HG02840 (cell line): ENCODE measurements around the gene GCKR.

Experiments used
- ATAC-seq: cut with Tn5 transposase; IDR thresholded peaks from one replicate; pipeline ENCODE4 v1.9.1; 2021; ENCODE audit warnings: mild to moderate bottlenecking, moderate library complexity, moderate number of reproducible peaks; ENCODE audit not compliant: unreplicated experiment, low FRiP score

GCKR gene, protein sequence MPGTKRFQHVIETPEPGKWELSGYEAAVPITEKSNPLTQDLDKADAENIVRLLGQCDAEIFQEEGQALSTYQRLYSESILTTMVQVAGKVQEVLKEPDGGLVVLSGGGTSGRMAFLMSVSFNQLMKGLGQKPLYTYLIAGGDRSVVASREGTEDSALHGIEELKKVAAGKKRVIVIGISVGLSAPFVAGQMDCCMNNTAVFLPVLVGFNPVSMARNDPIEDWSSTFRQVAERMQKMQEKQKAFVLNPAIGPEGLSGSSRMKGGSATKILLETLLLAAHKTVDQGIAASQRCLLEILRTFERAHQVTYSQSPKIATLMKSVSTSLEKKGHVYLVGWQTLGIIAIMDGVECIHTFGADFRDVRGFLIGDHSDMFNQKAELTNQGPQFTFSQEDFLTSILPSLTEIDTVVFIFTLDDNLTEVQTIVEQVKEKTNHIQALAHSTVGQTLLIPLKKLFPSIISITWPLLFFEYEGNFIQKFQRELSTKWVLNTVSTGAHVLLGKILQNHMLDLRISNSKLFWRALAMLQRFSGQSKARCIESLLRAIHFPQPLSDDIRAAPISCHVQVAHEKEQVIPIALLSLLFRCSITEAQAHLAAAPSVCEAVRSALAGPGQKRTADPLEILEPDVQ

DNA sequence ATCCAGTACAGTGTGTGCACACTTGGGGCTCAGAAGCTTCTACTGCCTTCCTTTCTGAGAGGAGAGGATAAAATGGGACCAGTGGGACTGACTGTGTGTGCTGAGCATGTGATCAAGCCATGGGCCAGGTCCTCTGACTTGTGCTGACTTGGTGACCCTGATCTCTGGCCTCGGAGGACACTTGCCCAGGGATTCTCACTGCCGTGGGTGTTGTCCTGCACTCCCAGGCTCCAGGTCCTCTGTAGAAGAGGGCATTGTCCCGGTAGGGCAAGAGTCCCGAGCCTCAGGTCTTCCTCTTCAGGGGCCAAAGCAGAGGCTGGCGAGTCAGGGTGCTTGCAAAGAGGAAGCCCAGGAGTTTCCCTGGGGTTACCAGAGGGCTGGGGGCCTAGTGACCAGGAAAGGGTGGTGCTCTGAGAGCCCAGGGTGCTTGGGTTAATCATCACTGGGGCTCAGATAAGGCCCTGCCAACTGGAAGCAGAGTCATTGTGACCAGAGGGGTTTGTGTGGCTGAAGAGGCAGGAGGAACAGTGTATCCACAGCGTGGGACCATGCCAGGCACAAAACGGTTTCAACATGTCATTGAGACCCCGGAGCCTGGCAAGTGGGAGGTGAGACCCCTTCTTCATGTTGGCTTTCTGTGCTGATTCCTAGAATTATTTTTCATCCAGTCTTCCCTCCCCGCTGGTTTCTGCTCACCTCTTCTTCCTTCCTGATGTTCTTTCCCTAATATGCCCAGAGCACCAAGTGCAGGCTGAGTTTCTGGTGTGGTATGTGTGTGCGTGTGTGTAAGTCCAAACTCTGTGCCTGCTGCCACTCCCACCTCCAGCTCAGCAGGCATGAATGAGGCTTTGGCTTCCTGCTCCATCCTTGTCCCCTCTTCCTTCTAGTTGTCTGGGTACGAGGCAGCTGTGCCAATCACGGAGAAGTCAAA, at the start of gene GCKR:
Gene GCKR, plus strand, starts transcription at position 483 of the 931 bp plus-strand sequence. Its CDS starts 66 bp downstream, at position 549.
- no peak for ATAC-seq

DNA sequence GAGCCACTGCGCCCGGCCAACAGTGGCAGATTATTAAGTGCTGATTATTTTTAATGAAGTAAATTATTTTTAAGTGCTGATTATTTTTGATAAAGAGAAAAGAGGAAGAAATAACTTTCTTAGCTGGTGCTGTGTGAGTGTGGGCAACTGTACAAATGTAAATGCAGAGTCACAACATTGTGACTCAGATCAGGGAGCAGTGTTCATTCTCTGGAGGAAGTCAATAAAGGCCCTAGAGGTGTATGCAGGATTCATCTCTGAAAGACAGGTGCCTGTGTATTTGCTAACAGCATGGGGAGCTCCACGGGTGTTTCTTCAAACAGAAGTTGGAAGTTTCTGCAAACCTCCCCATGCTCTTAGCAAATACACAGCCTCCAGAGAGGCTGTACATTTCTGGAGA, 48.3 kb upstream of the GCKR start:
- ATAC-seq, result no peak

DNA sequence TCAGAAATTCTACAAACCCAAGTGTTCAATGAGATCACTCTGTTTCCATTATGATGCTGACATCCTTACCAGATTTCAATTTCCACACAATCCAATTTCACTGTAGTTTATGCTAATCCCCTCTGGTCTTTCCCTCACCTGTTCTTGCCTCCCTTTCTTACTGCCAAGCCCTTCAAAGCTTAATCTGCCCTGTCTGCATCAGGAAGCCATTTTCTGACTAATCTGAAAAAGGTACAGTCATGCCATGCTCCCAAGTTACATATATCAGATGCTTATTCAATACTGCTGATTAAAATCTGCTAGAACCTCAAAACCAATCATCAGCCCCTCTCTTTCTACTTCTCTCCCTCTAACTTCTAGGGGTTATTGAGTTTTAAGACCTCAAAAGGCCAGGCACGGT, 45.5 kb upstream of the GCKR start:
- no peak for ATAC-seq

DNA sequence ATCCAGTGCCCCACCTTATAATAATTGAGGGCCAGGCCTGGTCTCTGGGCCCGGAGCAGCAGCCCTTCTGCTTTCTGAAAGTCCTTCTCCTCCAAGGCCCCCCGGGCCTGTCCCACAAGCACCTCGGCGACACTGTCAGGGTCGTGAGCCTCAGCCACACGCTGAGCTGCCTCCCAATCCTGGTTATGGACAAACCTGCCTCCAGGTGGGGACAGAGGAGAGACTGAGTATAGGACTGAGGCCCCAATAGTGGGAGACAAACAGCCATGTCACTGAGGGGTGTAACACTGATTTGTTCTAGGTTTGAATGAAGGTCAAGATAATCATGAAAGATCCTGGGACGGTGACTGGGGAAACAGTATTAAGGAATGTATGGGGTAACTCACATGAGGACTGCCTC, 42.7 kb upstream of the GCKR start:
- no peak for ATAC-seq

DNA sequence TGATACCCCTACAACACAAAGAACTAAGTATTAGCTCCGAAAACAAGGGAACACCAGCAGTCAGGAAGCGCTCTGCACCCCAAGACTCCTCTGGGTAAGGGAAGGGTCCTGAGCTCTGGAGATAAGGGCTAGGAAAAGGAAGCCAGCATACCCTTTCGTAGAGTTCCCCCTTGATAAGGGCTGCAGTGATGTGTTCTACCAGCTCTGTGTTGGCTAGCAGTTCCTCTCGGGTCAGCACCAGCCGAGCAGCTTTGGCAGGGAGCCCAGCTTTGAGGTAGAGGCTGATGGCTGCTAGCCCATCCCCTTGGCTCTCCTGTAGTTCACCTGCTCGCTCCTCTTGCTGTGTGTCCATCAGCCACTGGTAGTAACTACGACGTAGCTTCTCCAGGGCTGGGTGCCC, 35.5 kb upstream of the GCKR start:
- no peak for ATAC-seq

DNA sequence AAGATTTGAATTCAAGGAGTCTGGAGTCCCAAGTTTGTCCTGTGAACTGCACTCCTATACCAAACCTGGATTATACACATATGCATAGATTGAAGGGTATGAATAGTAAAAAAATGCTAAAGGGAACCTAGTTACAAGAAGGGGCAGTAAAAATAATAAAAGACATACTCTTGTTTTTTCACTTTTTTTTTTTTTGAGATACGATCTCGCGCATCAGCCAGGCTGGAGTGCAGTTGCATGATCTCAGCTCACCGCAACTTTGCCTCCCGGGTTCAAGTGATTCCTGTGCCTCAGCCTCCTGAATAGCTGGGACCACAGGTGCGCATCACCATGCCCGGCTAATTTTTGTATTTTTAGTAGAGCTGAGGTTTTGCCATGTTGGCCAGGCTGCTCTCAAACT, 32.2 kb upstream of the GCKR start:
- no peak for ATAC-seq

DNA sequence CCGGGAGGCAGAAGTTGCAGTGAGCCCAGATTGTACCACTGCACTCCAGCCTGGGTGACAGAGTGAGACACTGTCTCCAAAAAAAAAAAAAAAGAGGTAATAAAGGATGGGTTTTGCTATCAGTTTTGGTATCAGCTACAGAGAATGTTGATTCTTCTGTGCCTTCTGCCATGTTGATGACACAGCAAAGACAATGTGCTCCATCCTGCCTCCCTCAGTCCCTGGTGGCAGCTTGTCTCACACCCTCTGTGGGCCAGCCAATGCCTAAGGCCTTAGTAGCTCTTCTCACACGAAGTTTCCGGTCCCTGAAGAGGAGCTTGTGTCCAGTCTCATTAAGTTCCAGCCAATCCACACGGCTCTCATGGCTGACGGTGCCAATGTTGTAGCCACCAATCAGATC, 24.7 kb upstream of the GCKR start:
- ATAC-seq, result no peak

DNA sequence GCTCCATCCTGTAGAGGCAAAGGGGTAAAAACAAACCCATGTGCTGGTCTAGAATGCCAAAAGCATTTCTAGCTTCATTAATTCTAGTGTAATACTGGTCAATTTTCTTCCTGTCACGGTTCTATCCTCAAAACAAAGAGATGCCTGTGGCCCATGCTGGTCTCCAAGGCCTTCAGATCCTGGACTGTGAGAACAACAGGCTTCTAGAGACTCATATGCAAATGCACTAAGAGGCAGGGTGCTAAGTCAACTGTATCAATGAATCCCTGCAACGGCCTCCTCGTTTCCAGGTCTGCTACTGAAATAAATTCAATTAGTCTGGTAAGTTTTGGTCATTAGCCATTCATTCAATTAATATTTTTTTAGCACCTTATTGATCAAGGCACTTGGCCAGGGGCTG, 11.1 kb upstream of the GCKR start:
- no peak for ATAC-seq

DNA sequence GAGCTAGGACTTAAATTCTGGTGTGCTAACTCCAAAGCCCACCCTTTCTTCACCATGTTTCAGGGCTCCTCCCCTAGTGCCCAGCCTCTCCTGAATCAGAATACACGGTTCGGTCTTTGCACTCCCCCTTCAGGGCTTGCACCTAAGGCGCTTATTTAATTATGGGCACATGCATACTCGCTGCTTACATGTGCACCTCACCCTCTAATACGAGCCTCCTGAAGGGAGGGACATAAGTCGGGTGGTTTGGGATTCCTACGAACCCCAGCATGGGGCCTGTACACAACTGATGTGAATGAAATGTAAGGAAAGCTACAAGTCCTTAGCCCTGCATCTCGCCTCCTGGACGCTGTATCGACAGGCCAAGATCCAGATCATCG, 7.5 kb upstream of the GCKR start:
- no peak for ATAC-seq

DNA sequence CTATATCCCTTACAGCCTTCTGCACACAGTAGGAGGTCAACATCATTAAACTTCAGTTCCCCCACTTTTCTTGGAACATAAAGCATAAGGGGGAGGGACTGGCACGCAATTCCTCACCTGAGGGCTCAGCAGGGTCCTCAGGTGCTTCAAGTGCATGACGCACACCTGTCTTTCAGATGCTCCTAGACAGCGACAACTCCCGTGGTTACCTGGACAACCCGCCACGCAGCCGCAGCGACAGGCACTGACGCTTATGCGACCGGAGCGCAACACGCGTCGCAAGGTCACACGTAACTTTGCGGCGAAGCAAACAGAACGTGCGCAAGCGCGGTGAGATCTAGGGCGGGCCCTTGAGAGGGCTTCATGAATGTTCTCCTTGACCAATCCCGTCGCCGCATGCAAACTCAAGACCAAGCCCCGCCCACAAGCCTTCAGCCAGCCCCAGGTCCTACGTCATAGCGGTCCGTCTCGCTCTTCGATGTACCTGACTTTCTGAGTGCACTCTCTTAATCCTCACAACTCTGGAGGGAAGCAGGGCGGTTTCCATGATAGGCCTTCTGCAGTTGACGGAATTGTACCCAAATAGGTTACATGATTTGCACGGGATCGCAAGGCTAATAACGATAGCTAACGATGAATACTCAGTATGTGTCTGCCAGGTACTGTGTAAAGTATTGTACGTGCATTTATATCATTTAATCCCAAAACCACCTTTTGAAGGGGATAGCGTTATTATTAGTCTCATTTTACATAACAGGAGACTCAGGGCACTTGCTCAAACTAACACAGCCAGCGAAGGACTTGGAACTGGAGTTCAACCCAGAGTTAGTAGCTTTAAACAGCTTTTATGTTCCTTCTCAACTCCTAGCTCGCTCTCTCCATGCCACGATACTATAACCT, 6.9 kb upstream of the GCKR start, which contains the start of gene IFT172:
Gene IFT172, minus strand, starts transcription at position 246 of the 900 bp plus-strand sequence. Its CDS starts 90 bp downstream, at position 156.
- peak; percentile 94 for ATAC-seq

DNA sequence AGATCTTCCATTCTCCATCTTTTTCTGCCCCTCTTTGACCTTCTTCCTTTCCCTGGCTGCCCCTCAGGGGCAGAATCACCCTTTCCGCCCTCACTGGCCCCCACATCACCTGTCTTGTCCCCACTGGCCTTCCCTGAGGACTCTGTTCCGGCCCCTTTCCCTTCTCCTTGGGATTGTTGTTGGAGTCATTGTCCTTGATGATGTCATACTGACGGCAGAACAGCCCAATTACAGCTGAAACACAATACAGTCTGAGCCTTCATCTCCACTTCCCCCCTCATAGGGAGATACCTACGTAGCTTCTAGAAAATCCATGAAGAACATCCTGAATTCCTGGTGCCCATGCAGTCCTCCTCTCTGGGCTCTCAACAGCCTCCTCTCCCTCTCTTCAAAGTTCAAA, 4.1 kb upstream of the GCKR start:
- ATAC-seq, result no peak

DNA sequence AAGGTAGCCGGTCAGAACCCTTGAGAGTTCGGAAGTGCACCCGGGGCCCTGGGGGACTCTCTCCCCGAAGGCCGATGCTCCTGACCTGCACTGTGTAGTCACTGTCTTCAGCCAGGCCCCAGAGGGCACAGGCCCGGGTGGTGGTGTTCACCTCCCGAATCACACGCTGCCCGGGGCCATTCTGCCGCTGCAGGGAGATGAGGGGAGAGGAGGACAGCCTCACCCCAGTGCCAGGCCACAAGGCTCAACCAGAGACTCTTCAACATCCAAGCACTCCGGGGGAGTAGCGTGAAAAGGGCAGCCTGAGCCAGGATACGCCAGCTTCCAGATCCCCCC, 2.7 kb upstream of the GCKR start:
- no peak for ATAC-seq

DNA sequence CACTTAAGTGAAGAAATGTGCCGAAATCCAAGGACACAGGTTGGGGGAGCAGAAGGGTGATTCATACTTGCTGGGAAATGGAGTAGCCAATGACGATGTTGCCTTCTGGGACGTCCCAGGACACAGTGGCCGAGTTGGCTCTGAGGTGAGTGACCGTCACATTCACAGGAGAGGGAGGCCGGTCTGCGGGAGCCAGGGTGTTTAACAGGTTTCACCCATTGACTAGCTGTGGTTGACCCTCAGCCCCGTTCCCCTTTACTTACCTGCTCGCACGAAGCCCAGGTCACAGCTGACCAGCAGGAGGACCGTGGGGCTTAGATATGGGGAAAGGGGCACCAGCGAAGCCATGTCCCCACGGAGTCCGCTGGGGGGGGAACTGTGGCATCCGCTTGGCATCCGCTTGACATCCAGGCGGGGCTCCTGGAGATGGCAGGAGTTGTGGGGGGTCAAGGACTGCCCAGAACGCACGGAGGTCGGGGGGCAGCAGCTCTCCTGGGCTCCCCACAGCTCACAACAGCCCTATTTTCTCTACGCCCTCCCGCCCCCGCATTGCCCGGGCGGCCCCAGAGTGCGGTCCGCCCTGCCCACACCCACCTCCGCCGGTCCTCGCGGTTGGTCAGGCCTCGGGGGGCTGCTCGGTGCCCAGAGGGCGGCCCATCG, 2.2 kb upstream of the GCKR start:
- ATAC-seq, result no peak

DNA sequence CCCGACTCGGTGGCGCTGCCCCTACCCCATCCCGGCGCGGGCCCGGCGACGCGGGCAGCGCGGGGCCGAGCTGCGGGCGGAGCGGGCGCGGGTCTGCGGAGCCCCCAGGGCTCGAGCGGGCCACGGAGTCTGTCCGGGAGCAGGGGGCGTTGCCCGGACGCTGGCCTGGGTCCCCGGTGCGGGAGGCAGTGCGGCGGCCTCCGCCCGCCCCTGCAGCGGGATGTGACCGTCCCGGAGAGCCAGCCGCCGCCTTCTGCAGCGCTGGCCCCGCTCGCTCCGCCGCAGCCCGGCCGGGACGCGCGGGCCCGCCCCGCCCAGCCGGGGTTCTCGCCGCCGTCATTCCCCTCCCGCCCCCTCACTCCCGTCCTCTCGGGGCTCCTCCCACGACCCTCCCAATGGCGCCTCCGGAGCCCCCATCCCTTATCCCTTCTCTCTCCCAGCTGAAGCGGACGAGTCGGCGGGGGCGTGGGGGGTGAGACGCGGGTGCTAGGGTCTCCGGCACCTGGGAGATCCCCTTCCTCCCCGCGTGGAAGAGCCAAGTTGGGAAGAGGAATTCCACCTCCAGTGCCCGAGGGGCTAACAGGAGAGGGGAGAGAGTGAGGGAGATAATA, 1.6 kb upstream of the GCKR start, which contains the start of gene FNDC4:
Gene FNDC4, minus strand, starts transcription at position 257 of the 611 bp plus-strand sequence. CDS start 521 bp downstream, outside the sequence.
- ATAC-seq, result no peak

DNA sequence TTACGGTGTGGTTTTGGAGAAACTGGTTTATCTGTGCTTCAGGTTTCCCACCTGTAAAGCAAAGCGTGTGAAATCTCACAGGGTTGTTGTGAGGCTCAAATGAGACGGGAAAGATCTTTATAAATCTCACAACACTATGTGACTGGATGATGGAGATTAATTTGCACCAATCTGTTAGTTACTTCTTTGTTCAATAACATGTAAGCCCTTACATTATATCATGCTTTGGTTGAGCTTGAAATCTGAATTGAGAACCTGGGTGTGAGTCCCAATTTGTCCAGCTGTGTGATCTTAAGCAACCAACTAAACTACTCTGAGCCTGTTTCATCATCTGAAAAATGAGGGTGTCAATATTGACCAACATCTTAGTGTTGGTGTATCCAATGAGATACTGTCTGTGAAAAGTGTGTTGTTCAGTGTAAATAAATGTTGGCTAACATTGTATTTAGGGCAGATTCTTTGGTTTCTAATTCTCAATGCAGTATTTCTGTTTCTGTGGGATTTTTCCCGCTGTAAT, 741 bp upstream of the GCKR start:
- no peak for ATAC-seq

DNA sequence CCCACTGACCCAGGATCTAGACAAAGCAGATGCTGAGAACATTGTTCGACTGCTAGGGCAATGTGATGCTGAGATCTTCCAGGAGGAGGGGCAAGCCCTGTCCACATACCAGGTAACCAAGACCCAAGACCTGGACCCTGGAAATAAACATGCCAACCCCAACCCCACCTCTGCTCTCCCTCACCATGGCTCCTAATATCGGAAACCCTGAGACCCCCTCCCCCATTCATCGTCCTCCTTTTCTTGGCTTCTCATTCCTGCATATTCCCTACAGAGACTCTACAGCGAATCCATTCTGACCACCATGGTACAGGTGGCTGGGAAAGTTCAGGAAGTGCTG, 619 bp downstream of the GCKR start:
- ATAC-seq, result no peak

DNA sequence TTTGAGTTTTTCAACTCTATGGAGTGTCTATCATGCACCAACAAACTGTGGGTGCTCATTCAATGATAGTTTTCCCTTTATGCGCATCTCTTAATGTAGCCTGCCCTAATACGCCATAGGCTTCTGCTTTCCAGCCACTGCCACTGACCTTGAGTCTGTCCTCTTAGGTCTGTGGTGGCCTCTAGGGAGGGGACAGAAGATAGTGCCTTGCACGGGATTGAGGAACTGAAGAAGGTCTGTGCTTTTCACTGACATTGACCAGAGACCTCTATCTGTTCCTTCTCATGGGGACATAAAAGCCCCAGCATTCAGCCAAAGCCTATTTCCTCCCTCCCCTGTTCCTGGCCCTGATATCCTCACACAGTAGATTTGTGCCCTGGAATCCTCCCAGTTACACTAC, 2.3 kb downstream of the GCKR start:
- ATAC-seq, result no peak

DNA sequence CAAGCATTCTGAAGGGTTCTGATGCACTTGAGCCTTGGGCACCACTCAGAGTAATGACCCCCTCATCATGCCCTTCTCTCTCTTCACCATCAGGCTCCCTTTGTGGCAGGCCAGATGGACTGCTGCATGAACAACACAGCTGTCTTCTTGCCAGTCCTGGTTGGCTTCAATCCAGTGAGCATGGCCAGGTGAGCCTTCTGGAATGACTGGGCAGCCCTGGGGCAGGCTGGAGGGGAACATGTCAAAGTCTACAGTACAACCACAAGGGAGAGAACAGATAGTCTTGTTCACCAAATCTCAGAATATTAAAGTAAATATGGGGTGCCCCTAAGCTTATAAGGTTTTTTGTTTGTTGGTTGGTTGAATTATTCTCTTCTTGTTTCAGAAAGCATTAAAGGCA, 4.4 kb downstream of the GCKR start:
- ATAC-seq, result no peak

DNA sequence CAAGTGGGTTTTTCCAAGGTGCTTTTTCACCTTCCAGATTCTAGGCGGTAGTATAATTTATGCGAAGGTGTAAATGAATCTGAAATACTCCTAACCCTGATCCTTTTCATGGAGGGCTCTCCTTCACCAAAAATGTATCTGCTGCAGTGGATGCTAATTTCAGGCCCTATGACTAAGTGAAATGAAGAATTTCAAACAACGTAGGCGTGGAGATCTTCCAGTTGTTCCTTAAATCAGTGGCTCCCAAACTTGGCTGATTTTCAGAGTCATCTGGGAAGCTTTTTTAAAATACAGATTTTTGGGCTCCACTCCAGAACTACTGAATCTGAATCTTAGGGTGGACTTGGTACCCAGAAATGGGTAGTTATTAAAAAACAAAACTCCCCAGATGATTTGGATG, 5.5 kb downstream of the GCKR start:
- ATAC-seq, result no peak
